Activated T-helper 17 cell treated with anti-CD3 and anti-CD28 coated beads, Interleukin-2, amount 50 U/mL, for 72 hours (primary cell): ENCODE results near the gene TCF7L1. TPM values are rescaled to one million over a fixed set of nuclear protein-coding genes. Genes with fewer than 3 reads are reported as not detected.
"Not testable (repeated sequence)": the region's sequence is repeated elsewhere in the genome, so short reads cannot be mapped to it uniquely, and the experiment has no call there.

Source experiments
- ATAC-seq: fragments of 150-1000 bp; cut with Tn5 transposase; replicated peaks from 2 replicates; pipeline ENCODE4 v1.10.0; 2021; ENCODE audit warnings: mild to moderate bottlenecking, moderate library complexity
- H3K27ac Mint-ChIP-seq: one replicate; pipeline ENCODE4 v1.8.0; 2022; ENCODE audit warnings: mixed read lengths
- H3K27me3 Mint-ChIP-seq: one replicate; pipeline ENCODE4 v1.8.0; 2022; ENCODE audit warnings: mixed read lengths
- H3K36me3 Mint-ChIP-seq: one replicate; pipeline ENCODE4 v1.8.0; 2022; ENCODE audit warnings: low read depth, mild to moderate bottlenecking, mixed read lengths
- H3K4me1 Mint-ChIP-seq: one replicate; pipeline ENCODE4 v1.8.0; 2022; ENCODE audit warnings: mixed read lengths
- H3K4me3 Mint-ChIP-seq: one replicate; pipeline ENCODE4 v1.8.0; 2022; ENCODE audit warnings: mild to moderate bottlenecking, mixed read lengths
- H3K9me3 Mint-ChIP-seq: one replicate; pipeline ENCODE4 v1.8.0; 2022; ENCODE audit warnings: mixed read lengths
- total RNA-seq, 2 donors: library from RNA; stranded (reverse); gene quantifications; one replicate each; pipeline ENCODE4 v1.2.3, GENCODE V29; 2022

The TCF7L1 gene
- total RNA-seq, 2 donors from 2014 or later, result not detected

DNA sequence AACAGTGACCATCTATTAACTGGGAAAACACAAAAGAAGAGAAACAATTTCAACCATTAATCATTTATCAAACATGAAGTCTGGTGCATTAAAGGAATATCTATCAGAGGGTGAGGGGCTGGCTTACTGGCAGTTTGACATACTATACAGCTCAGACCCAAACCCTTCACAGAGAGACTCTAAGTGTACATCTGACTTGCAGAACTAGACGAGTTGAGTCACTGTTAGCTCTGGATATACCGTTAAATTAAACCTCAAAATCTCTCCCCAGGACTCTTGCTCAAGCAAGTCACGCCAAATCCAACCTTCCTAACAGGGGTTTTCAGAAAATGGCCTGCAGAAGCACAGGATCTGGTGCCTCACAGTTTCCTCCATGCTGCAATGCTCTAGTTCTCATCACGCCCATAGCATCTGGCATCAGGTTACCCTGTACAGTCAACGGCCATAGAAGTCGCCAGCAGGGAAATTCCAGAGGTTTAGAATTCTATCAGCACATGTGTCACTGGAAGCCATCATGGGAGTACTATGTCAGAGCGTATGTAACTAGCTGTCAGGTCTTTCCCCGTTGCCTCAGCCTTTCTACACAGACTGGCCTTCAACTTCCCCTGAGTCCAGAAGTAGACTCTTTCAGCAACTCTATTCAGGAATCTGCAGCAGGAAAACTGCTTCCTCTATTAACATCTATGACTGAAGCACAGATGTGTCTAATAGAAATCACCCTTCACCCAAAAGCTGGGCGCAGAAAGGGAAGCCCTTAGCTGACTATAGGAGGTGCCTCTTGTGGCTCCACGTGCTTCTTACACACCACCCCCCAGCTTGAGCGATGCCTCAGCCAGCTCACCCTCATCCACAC lies 185.3 kb downstream of the TCF7L1 start:
- H3K27me3 Mint-ChIP-seq, result no peaks in the 10 kb centered on the region
- peak; percentile 96 for ATAC-seq
- H3K27ac Mint-ChIP-seq, result peak overlapping the region; percentile 2
- peaks cover 52% of the 10 kb centered on the region for H3K4me1 Mint-ChIP-seq
- H3K9me3 Mint-ChIP-seq, result no peaks in the 10 kb centered on the region
- H3K4me3 Mint-ChIP-seq, result peak overlapping the region; percentile 97
- peaks cover 93% of the 10 kb centered on the region for H3K36me3 Mint-ChIP-seq

GRCh38 chr2:85319796-85320195 lies 186.6 kb downstream of the TCF7L1 start:
- Mint-ChIP-seq H3K36me3 (peaks cover 93% of the 10 kb centered on the region), H3K4me3 (peak overlapping the region; percentile 97), H3K27me3 (no peaks in the 10 kb centered on the region), H3K4me1 (peaks cover 59% of the 10 kb centered on the region), H3K27ac (peak overlapping the region; percentile 31), H3K9me3 (no peaks in the 10 kb centered on the region)
- no peak for ATAC-seq

- no peaks in the 10 kb centered on the region for H3K9me3 Mint-ChIP-seq
- peaks cover 56% of the 10 kb centered on the region for H3K4me1 Mint-ChIP-seq
- no peaks in the 10 kb centered on the region for H3K27me3 Mint-ChIP-seq
- peaks cover 100% of the 10 kb centered on the region for H3K36me3 Mint-ChIP-seq
- H3K4me3 Mint-ChIP-seq, result peak overlapping the region; percentile 97
- peak overlapping the region; percentile 80 for H3K27ac Mint-ChIP-seq
- ATAC-seq, result no peak
These were observed 190.3 kb downstream of the TCF7L1 start for GRCh38 chr2:85323351-85323987.

DNA sequence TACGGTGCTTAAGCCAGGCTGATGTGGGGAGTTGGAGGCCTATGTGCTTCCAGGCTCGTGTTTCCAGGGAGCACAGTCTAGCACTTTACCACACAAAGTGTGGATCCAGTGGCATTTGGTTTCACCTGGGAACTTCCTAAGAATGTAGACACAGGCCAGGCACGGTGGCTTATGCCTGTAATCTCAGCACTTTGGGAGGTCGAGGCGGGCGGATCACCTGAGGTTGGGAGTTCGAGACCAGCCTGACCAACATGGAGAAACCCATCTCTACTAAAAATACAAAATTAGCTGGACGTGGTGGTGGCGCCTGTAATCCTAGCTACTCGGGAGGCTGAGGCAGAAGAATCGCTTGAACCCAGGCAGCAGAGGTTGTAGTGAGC lies 190.8 kb downstream of the TCF7L1 start:
- H3K27ac Mint-ChIP-seq, result peak overlapping the region; percentile 80
- H3K4me3 Mint-ChIP-seq, result peak overlapping the region; percentile 97
- not testable (repeated sequence) for H3K9me3 Mint-ChIP-seq, ATAC-seq, H3K27me3 Mint-ChIP-seq
- H3K4me1 Mint-ChIP-seq, result peaks cover 51% of the 10 kb centered on the region
- peaks cover 100% of the 10 kb centered on the region for H3K36me3 Mint-ChIP-seq

- peak overlapping the region; percentile 97 for H3K4me3 Mint-ChIP-seq
- H3K9me3 Mint-ChIP-seq, result no peaks in the 10 kb centered on the region
- no peak for ATAC-seq
- H3K27ac Mint-ChIP-seq, result peak overlapping the region; percentile 99
- H3K27me3 Mint-ChIP-seq, result no peaks in the 10 kb centered on the region
- peaks cover 91% of the 10 kb centered on the region for H3K36me3 Mint-ChIP-seq
- H3K4me1 Mint-ChIP-seq, result peaks cover 52% of the 10 kb centered on the region
These were observed 191.7 kb downstream of the TCF7L1 start for GRCh38 chr2:85324639-85325465.

- peaks cover 46% of the 10 kb centered on the region for H3K4me1 Mint-ChIP-seq
- H3K9me3 Mint-ChIP-seq, result no peaks in the 10 kb centered on the region
- H3K27me3 Mint-ChIP-seq, result no peaks in the 10 kb centered on the region
- no peak for ATAC-seq
- H3K4me3 Mint-ChIP-seq, result peak overlapping the region; percentile 97
- H3K36me3 Mint-ChIP-seq, result peaks cover 85% of the 10 kb centered on the region
- peak overlapping the region; percentile 99 for H3K27ac Mint-ChIP-seq
These were observed 192.2 kb downstream of the TCF7L1 start for GRCh38 chr2:85325466-85325811.

DNA sequence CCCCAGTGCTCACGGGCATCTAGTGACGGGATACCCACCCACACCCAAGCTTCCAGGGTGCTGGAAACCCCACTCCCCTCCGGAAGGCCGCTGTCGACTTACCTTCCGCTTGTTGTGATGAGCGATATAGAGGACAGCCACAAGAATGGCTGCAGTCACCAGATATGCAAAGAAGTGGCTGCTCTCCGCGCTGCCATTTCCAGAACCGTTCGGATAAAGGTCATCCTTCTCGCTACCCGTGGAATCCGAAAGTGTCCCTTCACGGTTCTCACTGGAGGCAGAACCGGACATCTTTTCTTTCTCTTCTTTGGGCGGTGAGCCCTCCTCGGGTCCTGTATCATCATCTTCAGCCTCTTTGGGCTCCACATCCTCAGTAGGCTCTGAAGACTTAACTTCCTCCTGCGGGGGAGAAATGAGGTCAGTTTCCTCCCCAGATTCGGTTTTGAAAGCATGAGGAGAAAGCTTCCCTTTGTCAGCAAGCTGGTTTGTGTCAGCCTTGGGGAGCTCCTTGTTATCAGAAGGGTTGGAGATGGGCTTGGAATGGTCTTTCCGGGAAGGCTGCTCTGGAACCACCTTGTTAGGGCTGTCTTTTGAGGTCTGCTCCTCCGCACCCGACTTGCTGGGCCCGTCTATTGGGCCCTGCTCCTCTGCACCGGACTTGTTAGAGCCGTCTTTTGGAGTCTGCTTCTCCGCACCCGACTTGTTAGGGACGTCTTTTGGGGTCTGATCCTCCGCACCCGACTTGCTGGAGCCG lies 193.4 kb downstream of the TCF7L1 start:
- ATAC-seq, result peak; percentile 45
- Mint-ChIP-seq H3K27me3 (no peaks in the 10 kb centered on the region), H3K4me3 (peak overlapping the region; percentile 97), H3K36me3 (peaks cover 74% of the 10 kb centered on the region), H3K27ac (peak overlapping the region; percentile 99), H3K4me1 (peaks cover 38% of the 10 kb centered on the region), H3K9me3 (no peaks in the 10 kb centered on the region)

DNA sequence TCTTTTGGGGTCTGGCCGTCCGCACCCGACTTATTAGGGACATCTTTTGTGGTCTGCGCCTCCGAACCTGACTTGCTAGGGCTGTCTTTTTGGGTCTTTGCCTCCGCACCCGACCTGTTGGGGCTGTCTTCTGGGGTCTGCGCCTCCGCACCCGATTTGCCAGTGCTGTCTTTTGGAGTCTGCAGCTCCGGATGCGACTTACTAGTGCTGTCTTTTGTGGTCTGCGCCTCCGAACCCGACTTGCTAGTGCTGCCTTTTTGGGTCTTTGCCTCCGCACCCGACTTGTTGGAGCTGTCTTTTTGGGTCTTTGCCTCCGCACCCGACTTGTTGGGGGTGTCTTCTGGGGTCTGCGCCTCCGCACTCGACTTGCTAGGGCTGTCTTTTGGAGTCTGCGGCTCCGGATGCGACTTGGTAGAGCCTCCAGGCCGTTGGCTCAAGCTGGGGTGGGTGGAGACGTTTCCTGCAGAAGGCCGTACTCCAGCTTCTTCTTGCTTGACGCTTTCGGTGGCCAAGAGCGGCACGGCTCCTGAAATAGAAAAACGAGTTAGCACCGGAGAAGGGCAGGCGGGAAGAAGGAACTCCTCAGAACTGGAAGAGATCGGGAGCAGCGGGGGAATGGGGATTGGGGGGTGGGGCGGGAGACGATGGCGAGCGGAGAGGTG lies 194.1 kb downstream of the TCF7L1 start:
- Mint-ChIP-seq H3K4me3 (peak overlapping the region; percentile 97), H3K36me3 (peaks cover 67% of the 10 kb centered on the region), H3K4me1 (peaks cover 31% of the 10 kb centered on the region), H3K27ac (peak overlapping the region; percentile 99), H3K9me3 (no peaks in the 10 kb centered on the region), H3K27me3 (no peaks in the 10 kb centered on the region)
- peak; percentile 37 for ATAC-seq

DNA sequence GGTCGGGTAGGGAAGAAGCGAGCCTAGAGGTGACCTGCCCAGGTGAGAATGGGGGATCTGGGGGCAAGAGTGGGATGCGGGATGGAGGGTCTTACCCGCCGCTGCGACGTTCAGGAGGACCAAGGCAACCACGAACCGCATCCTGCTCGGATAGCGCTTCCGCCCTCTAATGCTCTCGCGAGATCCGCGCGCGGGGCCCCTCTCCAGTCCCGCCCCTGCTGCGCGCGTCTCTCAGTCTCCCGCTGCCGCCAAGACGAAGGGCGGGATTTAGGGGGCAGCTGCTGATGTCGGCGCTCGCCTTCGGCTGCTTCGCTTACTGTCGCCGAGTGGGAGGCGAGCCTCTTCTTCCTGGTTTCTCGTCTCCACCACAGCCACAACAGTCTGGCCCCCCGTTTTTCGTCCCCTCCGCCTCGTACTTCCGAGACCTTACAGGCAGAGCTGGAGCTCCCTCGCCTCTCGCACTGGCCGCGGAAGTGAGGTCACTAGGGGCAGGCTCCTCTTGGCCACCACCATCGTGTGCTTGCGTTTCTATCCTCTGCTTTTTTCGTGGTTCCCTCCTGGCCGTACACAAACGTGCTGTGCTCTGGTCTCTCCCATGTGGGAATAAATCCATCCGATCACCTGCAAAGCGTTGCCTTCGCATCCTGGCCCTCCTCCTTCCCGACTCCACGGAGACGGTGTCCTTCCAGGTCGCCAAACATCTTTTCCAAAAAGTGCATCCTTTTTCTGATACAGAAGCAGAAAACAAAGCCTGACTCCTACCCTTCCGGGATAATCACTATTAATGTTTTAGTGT lies 194.8 kb downstream of the TCF7L1 start, which contains the start of gene TGOLN2:
TGOLN2 (minus strand) TSS at position 168 of the 796 bp plus-strand sequence; CDS start at position 141, 27 bp downstream.
- Mint-ChIP-seq H3K4me3 (peak within 1 kb of the TSS; percentile 97), H3K9me3 (no peaks in the 10 kb centered on the region), H3K27me3 (no peaks in the 10 kb centered on the region), H3K27ac (peak within 1 kb of the TSS; percentile 99), H3K36me3 (peaks cover 59% of the 10 kb centered on the region), H3K4me1 (peaks cover 25% of the 10 kb centered on the region)
- peak; percentile 86 for ATAC-seq

DNA sequence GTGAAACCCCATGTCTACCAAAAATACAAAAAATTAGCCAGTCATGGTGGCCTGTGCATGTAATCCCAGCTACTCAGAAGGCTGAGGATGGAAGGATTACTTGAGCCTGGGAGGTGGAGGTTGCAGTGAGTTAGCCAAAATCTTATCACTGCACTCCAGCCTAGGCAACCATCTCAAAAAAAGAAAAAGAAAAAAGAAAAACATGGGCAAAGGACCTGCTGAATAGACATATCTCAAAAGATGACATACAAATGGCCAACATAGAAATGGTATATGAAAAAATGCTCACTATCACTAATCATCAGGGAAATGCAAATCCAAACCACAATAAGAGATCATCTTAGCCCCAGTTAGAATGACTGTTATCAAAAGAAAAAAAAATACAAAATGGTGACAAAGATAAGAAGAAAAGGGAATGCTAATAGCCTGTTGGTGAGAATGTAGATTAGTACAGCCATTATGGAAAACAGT lies 196.0 kb downstream of the TCF7L1 start:
- peaks cover 18% of the 10 kb centered on the region for H3K4me1 Mint-ChIP-seq
- H3K27ac Mint-ChIP-seq, result peak overlapping the region; percentile 99
- peaks cover 47% of the 10 kb centered on the region for H3K36me3 Mint-ChIP-seq
- no peak for ATAC-seq
- H3K4me3 Mint-ChIP-seq, result peak overlapping the region; percentile 97
- H3K9me3 Mint-ChIP-seq, result no peaks in the 10 kb centered on the region
- H3K27me3 Mint-ChIP-seq, result no peaks in the 10 kb centered on the region

DNA sequence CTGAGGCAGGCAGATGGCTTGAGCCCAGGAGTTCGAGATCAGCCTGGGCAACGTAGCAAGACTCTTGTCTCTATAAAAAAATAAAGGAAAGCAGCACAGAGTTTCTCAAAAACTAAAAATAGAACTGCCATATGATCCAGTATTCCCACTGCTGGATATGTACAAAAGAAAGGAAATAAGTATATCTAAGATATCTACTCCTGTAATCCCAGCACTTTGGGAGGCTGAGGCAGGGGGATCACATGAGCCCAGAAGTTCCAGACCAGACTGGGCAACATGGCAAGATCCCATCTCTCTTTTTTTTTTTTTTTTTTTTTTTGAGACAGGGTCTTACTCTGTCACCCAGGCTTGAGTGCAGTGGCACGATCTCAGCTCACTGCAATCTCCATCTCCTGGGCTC lies 196.5 kb downstream of the TCF7L1 start:
- ATAC-seq, H3K9me3 Mint-ChIP-seq, H3K27me3 Mint-ChIP-seq: not testable (repeated sequence)
- Mint-ChIP-seq H3K4me3 (peak overlapping the region; percentile 97), H3K27ac (peak overlapping the region; percentile 99), H3K4me1 (peaks cover 17% of the 10 kb centered on the region), H3K36me3 (peaks cover 43% of the 10 kb centered on the region)

DNA sequence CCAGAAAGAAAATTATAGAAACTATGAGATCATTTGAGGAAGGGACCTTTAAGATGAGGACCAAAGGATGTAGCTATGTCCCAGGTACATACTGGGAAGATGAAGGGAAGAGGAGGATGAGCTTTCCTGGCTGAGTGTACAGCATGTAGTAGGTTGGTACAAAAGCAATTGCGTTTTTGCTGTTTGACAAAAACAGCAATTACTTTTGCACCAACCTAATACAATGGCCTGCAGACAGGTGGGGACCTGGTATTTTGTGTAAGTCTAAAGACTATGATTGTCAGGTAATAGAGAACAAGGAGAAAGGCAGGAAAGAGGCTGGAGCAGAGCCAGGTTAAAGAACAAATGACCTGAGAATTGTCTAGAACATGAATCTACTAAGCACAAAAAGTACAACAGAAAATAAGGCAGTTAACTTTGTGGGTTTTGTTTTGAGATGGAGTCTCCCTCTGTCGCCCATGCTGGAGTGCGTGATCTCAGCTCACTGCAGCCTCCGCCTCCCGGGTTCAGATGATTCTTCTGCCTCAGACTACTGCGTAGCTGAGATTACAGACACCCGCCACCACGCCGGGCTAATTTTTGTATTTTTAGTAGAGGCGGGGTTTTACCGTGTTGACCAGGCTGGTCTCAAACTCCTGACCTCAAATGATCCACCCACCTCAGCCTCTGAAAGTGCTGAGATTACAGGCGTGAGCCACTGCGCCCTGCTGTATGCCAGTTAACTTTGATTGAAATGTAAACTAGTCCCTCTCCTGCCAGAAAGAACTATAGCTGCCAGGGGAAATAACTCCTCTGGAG lies 197.8 kb downstream of the TCF7L1 start:
- H3K4me3 Mint-ChIP-seq, result peak overlapping the region; percentile 38
- no peaks in the 10 kb centered on the region for H3K9me3 Mint-ChIP-seq
- peak overlapping the region; percentile 32 for H3K27ac Mint-ChIP-seq
- H3K4me1 Mint-ChIP-seq, result peaks cover 10% of the 10 kb centered on the region
- no peaks in the 10 kb centered on the region for H3K27me3 Mint-ChIP-seq
- peaks cover 29% of the 10 kb centered on the region for H3K36me3 Mint-ChIP-seq
- ATAC-seq, result peak; percentile 32
